KMS-11 (cell line): ENCODE data around the gene OLFML2A.

Experiments used
- H2AFZ ChIP-seq: fragments of 200-600 bp; sonication (generic); 2 replicates; pipeline ENCODE4 v1.6.1; 2016; ENCODE audit warnings: antibody characterized with exemption, mixed run types, low read depth
- H3K27ac ChIP-seq: fragments of 200-600 bp; sonication (generic); 2 replicates; pipeline ENCODE4 v1.6.1; 2016; ENCODE audit warnings: mild to moderate bottlenecking, mixed run types
- H3K27me3 ChIP-seq: fragments of 200-600 bp; sonication (generic); 2 replicates; pipeline ENCODE4 v1.6.1; 2017; ENCODE audit warnings: mild to moderate bottlenecking, low read depth, mixed run types, moderate library complexity; ENCODE audit not compliant: insufficient read depth
- H3K36me3 ChIP-seq: fragments of 200-600 bp; sonication (generic); 2 replicates; pipeline ENCODE4 v1.6.1; 2017; ENCODE audit warnings: mild to moderate bottlenecking, mixed run types; ENCODE audit not compliant: insufficient read depth
- H3K4me1 ChIP-seq: fragments of 200-600 bp; sonication (generic); 2 replicates; pipeline ENCODE4 v1.6.1; 2016; ENCODE audit warnings: mild to moderate bottlenecking, low read depth, mixed run types; ENCODE audit not compliant: poor library complexity, severe bottlenecking
- H3K4me2 ChIP-seq: fragments of 200-600 bp; sonication (generic); 2 replicates; pipeline ENCODE4 v1.7.0; 2016; ENCODE audit warnings: mild to moderate bottlenecking, mixed run types
- H3K4me3 ChIP-seq: fragments of 200-600 bp; sonication (generic); IDR thresholded peaks from 2 replicates; pipeline ENCODE4 v1.6.1; 2017; ENCODE audit warnings: low read depth, low read length, mixed read lengths; ENCODE audit not compliant: insufficient read depth
- H3K79me2 ChIP-seq: fragments of 200-600 bp; sonication (generic); 2 replicates; pipeline ENCODE4 v1.6.1; 2016; ENCODE audit warnings: low read depth, mixed run types; ENCODE audit not compliant: insufficient read depth
- H3K9ac ChIP-seq: fragments of 200-600 bp; sonication (generic); 2 replicates; pipeline ENCODE4 v1.6.1; 2016; ENCODE audit warnings: mild to moderate bottlenecking, mixed run types
- H4K20me1 ChIP-seq: fragments of 200-600 bp; sonication (generic); 2 replicates; pipeline ENCODE4 v1.6.1; 2016; ENCODE audit warnings: mild to moderate bottlenecking, mixed run types; ENCODE audit not compliant: insufficient read depth
- CTCF ChIP-seq: fragments of 200-600 bp; sonication (generic); conservative IDR thresholded peaks from 2 replicates; pipeline ENCODE4 v1.6.1; 2017; ENCODE audit warnings: low read depth, mild to moderate bottlenecking, antibody characterized with exemption, low read length, moderate library complexity, mixed read lengths

Gene OLFML2A

DNA sequence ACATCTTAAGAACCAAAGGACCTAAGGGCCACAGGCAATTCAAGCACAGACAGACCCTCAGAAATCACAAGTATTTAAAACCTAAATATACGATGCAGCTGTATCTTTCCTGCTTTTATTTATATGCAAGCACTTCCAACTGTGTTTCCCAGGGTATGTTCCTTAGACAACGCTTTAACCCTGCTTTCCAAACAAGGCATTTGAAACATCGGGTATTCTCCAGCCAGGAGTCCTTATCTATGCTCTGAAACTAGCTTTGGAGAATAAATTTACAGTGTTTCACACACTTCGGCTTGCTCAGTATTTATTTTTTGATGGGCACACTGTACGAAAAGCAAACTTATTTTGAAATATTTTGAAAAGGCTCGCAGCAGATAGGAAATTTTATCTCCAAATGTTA is 19.3 kb upstream of the OLFML2A start:
- H3K4me1 ChIP-seq = no peaks in the 10 kb centered on the region
- H3K36me3 ChIP-seq = no peaks in the 10 kb centered on the region
- no peak overlapping the region for H3K27ac ChIP-seq
- H3K27me3 ChIP-seq = no peaks in the 10 kb centered on the region
- TF ChIP-seq CTCF = no peak
- no peak overlapping the region for H2AFZ ChIP-seq
- H4K20me1 ChIP-seq = no peaks in the 10 kb centered on the region
- no peak overlapping the region for H3K9ac ChIP-seq
- no peak overlapping the region for H3K4me3 ChIP-seq
- no peak overlapping the region for H3K4me2 ChIP-seq
- 0 out of 2 replicates have a peak, but pooled peaks cover 5% of the 10 kb centered on the region for H3K79me2 ChIP-seq

DNA sequence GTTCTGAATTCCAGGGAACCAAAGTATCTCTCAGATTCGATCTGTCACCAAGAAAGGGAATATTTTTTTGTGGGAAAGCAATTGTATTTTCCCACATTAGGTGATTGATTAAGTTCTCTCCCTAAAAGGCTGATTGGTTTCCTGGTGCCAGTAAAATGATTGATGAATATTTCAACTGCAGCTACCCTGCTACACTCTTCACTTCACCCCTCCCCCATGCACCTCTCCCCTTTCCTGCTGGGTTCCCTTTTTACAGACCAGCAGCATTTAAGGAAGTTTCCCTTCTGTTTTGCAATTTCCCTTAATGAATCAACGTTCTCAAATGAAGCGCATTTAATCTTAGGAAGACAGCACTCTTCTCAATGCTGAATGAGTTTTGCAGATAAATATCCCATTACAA is 18.9 kb upstream of the OLFML2A start:
- Histone ChIP-seq H2AFZ (no peak overlapping the region), H3K4me1 (no peaks in the 10 kb centered on the region), H3K4me2 (no peak overlapping the region)

DNA sequence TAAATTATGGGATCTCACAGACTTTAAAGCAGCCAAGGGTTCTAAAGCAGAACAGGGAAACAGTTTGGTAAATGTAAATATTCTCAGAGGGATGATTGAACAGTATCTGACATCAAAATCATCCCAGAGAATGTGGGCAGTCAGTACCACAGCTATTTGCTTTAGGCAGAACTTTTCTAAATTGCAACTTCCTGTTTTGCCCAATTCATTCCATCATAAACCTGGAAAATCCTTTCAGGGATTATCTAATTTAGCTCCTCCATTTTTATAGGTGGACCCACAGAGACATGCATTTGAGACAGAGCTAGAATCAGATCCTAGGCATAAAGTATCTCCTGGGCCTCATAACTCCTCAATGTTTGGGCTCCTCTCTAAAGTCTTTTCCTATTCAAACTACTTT is 18.2 kb upstream of the OLFML2A start:
- Histone ChIP-seq H3K36me3 (no peaks in the 10 kb centered on the region), H3K4me3 (no peak overlapping the region), H3K4me1 (no peaks in the 10 kb centered on the region), H2AFZ (no peak overlapping the region), H3K4me2 (no peak overlapping the region), H3K27me3 (no peaks in the 10 kb centered on the region), H3K79me2 (0 out of 2 replicates have a peak, but pooled peaks cover 5% of the 10 kb centered on the region), H3K9ac (no peak overlapping the region), H3K27ac (no peak overlapping the region), H4K20me1 (no peaks in the 10 kb centered on the region)
- TF ChIP-seq CTCF = no peak

More for the DNA sequence above, 18.9 kb upstream of the OLFML2A start:
- H3K79me2 ChIP-seq = 0 out of 2 replicates have a peak, but pooled peaks cover 5% of the 10 kb centered on the region
- TF ChIP-seq CTCF = no peak
- no peaks in the 10 kb centered on the region for H3K36me3 ChIP-seq
- H3K4me3 ChIP-seq = no peak overlapping the region
- no peaks in the 10 kb centered on the region for H3K27me3 ChIP-seq
- no peak overlapping the region for H3K9ac ChIP-seq
- no peak overlapping the region for H3K27ac ChIP-seq
- no peaks in the 10 kb centered on the region for H4K20me1 ChIP-seq

GRCh38 chr9:124759327-124759726 is 17.6 kb upstream of the OLFML2A start:
- H3K4me2 ChIP-seq = no peak overlapping the region
- TF ChIP-seq CTCF = no peak
- no peak overlapping the region for H3K9ac ChIP-seq
- no peaks in the 10 kb centered on the region for H3K36me3 ChIP-seq
- no peaks in the 10 kb centered on the region for H4K20me1 ChIP-seq
- H3K4me3 ChIP-seq = no peak overlapping the region
- H2AFZ ChIP-seq = no peak overlapping the region
- H3K27ac ChIP-seq = no peak overlapping the region
- no peaks in the 10 kb centered on the region for H3K4me1 ChIP-seq
- H3K27me3 ChIP-seq = no peaks in the 10 kb centered on the region
- 0 out of 2 replicates have a peak, but pooled peaks cover 5% of the 10 kb centered on the region for H3K79me2 ChIP-seq
